IPS DF 19.7 (cell line): ENCODE measurements around the gene PTPRE.

ENCODE experiments used
- DNase-seq: peaks from one replicate; pipeline ENCODE4 v3.0.0-alpha.2; 2013; ENCODE audit warnings: low read depth, low spot score

The PTPRE gene

DNA sequence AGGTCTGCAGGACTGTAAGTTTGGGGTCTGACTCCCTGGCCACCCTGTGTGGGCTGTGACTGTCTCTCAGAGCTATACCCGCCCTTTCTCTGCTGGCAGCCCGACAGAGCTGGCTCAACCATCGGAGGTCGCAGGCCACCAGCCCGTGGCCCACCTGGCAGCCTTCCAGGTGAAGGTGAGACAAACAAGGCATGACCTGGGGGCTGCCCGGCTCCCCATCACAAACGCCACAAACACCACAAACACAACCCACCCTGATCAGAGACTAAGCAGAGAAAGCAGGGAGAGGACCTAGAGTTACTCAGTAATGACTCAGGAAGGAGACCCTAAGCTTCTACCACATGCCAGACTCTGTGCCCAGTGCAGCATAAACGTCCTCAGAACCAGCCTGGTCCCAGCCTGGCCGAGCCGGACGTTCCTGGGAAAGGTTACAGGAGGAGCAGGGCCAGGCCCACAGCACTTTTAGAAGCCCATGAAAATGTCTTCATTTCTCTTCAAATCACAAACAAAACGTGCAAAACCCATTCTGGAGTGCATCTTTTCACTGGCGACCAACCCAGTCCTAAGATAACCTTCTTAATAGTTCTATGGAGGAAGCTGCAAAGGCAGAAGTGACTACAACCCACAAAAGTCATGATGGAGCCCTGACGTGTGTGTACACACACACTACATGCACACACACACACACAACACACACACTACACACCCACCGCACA lies 152.5 kb downstream of the PTPRE start:
- no peak for DNase-seq

DNA sequence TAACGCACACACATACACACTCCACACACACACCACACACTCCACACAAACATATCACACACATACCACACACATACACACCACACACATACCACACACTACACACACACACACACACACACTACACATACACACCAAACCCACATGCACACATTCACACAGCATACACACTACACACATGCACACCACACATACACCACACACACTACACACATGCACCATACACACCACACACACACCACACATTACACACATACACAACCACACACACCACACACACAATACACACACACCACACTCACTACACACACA lies 153.0 kb downstream of the PTPRE start:
- no peak for DNase-seq

DNA sequence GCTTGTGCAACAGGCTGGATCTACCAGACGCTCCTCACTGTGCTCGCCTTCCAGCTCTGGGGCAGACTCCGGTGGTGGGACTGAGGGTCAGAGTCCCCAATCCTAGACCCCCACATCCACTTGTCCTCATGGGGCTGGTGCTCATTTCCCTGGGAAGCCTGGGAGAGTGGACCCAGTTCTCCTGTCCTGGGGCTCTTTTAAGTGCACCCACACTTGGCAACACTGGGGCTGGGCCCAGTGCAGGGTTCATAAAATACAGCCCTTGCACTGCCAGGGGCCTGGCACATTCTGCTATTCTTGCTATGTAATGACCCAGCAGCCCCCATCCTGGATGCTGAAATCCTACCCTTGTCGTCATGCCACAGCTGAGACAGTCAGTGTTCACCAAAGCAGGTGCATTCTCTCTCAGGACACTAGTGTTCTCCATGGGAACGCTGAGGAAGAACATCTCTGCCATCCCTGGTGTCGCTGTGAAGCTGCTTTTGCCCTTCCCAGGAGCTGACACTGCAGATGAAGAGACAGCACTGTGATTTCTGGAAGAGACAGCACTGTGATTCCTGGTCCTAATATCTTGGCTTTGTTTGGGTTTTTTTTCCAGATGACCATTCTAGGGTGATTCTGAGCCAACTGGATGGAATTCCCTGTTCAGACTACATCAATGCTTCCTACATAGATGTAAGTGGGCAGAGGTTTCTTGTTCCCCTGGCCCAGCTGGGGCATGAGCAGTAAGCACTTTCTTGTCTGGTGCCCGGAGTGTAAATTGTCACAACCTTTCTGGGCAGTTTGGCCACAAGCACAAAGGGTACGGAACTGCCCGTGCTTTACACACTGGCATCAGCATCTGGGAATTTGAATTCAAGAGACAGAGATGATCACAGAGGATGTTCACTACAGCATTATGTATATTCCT lies 153.7 kb downstream of the PTPRE start:
- DNase-seq: no peak

DNA sequence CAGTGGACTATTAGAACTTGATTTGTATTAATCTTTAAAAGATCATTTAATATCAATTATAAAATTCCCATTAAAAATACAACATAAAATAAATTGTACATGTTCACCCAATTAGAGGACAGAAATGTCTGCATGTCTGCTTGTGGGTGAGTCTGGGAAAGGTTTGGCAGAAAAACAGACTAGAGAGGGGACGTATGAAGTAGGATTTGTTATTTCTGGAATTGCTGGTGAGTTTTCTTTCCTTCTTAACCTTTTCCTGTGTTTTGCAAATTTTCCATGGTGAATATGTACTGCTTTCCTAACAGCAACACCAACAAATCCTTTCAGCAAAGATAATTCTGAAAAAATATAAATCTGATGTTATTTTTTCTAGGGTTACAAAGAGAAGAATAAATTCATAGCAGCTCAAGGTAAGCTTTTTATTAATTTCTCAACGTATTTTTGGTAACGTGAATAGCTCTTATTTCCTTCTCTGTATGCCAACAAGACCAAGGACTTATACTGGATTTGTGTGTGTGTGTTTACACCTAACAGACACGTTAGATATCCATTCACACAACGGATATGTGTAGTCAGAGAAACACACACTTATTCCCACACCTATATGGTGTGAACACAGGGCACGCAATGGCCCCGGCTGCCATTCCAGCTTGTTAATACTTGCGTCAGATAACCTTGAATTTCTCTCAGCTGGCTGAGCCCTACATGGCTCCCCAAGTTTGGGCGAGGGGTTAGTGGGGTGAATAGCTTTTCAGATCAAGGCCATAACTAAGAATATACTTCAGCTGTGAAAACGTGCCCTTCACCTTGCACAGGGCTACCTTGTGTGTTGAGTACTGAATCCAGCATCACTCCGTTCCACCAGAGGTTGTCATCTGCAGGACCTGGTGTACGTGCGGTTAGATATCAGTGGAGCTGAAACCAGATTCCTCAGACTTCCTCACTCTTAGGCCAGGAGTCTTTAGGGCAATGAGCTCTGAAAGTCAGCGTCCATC lies 154.7 kb downstream of the PTPRE start:
- no peak for DNase-seq

DNA sequence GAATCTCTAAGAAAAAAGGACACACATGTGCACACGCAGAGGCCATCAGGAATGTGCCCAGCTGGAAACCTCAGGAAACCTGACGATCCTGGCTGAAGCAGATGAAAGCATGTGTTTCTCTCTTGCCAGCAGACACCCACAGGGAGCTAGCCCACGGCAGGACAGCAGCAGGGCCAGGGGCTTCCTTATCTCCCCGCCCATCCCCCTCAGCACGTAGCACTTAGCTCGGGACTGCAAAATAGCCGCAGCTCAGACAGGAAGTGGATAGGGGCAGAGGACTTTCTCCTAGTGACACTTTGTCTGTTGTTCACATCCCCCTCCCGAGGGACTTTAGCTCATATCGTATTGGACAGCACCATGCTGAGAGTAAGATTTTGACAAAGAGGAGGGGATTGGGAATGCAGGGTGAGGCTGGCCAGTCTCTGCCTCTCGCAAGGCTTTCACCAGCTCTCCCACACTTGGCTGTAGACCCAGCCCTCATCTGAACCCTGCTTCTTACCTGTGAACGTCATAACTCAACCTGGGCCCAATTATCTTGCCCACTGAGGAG lies 155.5 kb downstream of the PTPRE start:
- no peak for DNase-seq

DNA sequence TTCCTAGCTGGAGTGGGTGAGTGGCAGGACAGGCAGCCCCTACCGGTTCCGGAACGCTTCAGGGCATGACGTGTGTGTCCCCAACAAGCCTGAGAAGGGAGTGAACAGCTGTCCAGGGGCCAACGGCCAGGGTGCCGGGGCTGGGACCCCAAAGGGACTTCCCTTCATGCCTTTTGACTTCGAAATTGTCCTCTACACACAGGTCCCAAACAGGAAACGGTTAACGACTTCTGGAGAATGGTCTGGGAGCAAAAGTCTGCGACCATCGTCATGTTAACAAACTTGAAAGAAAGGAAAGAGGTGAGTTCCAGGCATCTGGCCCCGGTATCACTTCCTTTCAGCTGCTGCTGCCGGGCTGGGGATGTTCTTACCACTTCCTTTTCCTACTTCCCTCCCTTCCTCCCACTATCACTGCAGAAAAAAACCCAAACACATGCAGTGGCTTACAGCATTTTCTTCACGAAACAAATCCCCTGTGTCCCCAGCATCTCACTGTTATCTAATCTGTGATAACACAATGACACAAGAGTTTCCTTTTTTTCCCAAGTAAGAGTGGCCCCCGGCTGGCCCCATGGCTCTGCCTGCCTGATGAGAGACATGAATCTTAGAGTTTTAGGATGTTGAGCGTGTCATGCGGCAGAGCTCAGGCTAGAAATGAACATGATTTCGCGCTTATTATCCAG lies 156.1 kb downstream of the PTPRE start:
- DNase-seq: no peak

DNA sequence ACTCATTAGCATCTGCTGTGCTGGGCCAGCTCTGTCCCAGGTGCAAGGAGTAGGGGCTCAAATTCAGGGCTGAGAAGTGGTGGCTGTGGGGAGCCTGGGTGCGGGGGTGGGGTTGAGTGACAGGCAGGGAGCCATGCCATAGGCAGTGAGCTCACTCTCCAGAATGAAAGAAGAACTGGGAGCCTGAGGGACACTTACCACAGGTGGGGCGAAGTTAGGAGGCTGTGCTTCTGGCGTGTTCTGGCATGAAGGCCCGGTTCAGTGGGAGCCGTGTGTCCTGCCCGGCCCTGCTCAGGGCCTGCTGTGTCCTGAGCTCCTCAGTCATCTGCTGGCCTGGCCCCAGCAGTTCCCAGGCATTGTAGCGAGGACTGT lies 156.8 kb downstream of the PTPRE start:
- DNase-seq: no peak

DNA sequence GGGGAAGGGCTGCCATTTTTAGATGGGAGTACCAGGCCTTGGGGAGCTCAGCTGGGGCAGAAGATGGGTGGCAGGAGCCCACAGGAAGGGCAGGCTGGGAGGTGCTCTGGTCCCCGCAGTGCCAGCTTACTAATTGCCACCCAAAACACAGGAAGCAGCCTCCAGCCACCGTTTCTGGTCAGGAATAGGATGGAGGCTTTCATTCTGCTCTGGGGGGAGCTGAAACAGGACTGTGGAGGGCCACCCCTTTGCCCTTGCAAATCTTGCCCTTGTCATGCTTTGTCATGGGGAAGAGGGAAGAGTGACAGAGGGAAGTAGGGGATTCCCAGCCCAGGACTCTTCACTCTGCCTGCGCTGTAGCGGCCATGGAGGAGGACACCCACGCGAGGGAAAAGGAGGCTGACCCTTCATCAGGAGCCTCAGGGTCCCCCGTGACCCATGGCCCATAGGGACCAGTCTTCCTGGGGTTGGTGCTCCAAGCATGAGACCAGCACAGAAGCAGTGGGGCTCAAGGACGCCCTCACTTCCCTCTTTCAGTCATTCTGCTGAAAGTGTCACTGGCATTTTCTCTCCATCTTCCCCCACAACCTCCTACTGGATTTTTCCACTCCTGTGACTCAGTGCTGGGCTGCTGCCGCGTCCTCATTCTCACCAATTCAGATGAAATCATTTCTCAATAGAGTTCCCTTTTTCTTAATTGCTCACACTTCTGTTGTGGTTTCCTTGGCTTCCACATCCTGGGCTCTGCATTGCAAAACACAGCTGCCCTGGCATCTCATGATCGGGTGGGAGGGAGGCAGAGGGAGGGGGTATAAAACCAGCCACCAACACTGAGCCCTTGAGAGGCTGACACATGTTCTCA lies 157.4 kb downstream of the PTPRE start:
- DNase-seq: no peak

DNA sequence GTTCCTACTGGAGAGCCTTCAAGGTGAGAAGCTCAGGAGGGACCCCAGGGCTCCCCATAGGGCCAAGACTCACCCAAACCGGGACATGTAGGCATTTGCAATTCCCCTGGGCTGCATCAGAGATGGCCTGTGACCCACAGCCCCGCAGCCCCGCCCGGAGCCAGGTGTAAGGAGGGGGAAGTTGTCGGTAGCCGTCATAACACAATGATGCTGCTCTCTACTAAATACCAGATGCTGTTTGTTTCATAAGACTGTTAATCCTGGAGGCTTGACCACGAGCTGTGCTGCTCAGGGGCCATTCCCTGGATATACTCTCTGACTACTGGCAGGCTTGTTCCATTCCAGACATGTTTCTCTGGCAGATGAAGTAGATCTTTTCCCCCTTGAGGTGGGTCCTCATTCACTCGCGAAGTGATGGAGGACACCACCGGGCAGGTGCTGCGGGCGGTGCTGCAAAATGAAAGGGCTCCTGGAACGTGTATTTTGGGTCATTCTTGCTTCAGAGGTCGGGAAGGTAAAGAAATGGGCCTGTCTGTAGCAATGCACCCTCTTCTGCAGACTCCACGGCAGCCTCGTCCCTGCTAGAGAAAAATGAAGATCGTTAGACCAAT lies 158.2 kb downstream of the PTPRE start:
- no peak for DNase-seq

DNA sequence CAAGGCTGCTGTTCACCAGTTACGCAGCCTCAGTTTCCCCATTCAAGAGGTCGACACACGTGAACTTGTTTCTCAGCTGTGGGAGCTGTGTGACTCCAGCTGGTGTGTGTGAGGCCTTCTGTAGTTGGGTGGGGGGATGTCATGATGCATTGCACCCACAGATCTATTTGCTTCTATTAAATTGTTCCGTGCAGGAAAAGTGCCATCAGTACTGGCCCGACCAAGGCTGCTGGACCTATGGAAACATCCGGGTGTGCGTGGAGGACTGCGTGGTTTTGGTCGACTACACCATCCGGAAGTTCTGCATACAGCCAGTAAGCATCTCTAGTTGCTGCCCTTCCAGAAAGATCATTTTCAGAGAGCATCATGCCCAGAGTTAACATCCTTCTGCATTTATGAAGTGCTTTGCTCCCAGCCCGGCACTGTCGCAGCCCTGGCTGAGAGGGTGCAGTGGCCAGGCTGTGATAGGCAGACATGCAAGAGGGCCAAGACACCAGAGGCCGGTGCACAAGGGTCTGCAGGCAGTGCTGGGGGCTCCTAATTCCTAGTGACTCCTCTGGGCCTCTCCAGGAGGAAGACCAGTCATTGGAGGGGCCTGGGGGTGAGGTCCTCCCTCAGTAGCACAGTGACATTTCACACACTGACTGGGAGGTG lies 159.1 kb downstream of the PTPRE start:
- no peak for DNase-seq

DNA sequence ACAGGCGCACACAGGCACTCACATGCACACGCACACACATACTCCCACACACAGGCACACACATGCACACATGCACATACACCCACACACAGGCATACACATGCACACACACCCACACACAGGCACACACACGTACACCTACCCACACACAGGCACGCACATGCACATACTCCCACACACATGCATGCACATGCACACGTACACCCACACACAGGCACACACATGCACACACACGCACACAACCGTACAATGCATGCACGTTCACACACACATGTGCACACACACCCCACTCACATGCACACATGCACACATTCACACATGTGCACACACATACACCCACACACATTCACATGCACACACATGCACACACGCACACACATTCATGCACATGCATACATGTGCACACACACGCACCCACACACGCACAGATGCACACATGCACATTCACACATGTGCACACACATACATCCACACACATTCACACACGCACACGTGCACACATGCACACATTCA lies 160.0 kb downstream of the PTPRE start:
- no peak for DNase-seq

DNA sequence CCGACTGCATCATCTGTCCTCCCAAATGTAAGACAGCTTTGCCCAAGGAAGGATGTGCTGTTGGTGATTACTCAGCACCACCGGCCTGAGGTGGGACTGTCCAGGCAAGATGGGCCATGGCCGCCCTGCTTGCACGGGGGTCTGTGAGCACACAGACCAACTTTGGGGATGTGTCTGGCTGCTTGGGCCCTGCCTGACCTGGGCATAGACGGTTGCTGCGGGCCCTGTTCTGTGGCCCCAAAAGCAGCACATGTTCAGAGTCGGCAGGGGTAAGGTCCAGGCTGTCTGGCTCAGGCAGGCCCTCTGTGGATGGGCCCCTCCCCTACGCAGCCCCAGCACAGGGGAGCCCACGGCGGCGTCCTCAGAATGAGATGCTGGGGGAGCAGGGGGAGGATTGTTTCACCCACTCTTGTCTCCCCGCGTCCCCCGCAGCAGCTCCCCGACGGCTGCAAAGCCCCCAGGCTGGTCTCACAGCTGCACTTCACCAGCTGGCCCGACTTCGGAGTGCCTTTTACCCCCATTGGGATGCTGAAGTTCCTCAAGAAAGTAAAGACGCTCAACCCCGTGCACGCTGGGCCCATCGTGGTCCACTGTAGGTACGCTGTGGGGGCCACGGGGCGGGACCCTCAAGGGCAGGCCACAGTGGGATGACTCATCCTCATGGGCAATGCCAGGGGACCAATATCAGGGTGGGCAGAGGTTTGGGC lies 160.9 kb downstream of the PTPRE start:
- DNase-seq: no peak

DNA sequence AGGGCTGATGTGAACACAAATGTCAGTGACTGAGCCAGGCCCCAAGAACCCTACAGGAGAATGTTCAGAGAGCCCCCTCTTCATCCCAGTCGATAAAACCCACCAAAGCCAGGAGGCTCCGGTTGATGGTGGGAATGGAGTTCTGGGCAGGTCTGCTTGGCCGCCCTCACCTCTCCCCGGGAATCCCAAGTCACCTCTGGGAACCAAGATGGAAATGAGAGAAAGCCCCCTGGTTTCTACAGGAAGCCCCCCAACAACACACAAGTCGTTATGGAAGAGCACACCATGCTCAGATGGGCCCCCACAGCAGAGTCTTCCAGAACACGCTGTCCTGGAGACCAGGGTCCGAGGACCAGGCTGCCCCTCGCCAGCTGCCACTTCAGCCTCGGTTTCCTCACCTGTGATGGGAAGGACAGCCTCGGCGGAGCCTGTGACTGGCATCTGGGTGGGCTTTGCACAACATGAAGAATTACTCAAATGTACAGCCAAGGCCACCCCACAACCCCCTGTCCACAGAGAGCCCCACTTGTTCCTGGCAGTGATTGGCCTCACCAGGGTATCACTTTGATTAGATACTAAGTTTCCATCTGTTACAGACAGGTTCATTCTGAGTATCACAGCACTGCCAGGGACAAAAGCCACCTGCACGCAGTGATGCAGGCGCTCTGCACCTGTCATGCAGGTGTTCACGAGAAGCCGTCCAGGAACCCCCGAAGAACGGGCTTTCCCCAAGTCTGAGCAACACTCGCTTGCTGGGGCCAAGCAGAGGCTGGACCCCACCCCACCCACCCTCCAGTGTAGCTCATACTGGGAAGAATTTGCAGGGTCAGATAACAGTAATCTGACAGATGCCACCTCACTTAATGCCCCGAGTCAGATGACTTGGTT lies 161.7 kb downstream of the PTPRE start:
- no peak for DNase-seq

DNA sequence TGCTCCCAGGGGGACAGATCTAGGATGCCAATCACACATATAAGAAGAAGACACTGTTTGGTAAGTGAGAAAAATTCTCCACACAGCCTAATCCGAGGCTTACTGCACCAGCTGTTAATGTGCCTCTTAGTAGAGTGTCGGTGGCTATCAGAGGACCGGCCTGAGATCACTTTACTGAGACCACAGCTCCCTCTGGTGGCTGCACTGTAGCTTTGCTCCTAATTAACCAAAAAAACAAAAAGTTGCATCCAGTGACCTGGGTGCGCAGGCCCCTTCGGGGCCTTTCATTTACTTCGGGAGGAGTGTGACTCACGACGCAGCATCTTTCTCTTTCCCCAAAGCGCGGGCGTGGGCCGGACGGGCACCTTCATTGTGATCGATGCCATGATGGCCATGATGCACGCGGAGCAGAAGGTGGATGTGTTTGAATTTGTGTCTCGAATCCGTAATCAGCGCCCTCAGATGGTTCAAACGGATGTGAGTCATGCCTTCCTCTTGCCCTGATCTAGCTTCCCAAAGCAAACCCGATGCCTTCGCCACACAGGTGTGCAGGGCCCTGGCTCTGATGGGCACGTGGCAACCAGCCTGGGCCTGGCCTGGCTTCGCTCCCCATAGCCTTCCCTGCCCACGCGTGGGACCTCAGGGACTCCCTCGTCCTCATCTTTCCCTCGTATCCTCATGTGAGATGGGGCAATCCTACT lies 162.6 kb downstream of the PTPRE start:
- DNase-seq: peak; percentile 30

DNA sequence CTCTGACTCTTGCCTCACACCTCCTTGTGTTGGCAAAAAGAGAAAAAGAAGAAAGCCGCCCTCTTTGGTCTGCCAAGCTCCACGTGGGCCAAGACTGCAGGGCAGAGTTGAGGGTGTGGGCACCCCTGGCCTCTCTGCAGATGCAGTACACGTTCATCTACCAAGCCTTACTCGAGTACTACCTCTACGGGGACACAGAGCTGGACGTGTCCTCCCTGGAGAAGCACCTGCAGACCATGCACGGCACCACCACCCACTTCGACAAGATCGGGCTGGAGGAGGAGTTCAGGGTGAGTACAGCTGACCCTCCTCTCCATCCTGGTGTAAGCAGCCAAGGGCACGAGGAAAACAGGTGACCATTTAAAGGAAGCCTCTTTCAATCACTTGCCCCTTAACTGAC lies 163.3 kb downstream of the PTPRE start:
- DNase-seq: no peak

DNA sequence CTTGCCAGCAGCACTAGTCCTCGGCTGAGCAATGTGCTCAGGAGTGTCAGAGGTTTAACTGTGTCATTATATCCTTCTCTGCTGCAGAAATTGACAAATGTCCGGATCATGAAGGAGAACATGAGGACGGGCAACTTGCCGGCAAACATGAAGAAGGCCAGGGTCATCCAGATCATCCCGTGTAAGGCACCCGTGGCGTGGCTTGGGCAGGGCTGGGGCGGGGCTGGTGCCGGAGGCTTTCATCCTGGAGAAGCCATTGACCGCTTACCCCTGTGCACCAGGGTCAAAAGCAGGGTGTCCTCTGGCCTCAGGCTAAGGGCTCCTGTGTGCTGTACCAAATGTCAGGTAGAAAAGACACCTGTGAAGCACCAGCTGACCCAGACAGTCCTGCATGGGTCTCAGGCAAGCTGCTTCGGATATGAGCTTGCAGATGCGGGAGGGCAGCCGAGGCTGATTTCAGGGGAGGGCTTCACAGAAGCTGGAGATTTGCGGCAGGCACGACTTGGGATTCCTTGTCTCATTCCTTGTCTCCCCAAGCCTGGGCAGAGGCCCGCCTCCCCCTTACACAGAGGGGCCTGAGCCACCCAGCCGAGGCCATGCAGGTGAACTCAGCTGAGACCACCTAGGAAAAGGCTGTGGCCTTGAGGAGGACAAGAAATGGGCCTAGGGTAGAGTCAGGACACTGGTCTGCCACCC lies 164.0 kb downstream of the PTPRE start:
- DNase-seq: no peak
